ENCODE results near the gene ITFG1.

ITFG1 gene

GRCh38 chr16:47311738-47312505 is 148.9 kb downstream of the ITFG1 start:
- no peaks in the 10 kb centered on the region for H4K20me1 ChIP-seq (ENCODE audit: insufficient read depth, low read length, poor library complexity, severe bottlenecking)
- H3K36me3 ChIP-seq (ENCODE audit: insufficient read depth, low read length), result peaks cover 27% of the 10 kb centered on the region
- H3K9me2 ChIP-seq (replicated peaks; ENCODE audit: low read depth, low read length), result no peaks in the 10 kb centered on the region
- no peaks in the 10 kb centered on the region for H3K27me3 ChIP-seq (ENCODE audit: insufficient read depth, low read length, poor library complexity, severe bottlenecking)
- no peaks in the 10 kb centered on the region for H3F3A ChIP-seq (ENCODE audit: low read depth)
- no peaks in the 10 kb centered on the region for H3K79me2 ChIP-seq (ENCODE audit: insufficient read depth, low read length)
- H3K4me2 ChIP-seq (ENCODE audit: low read depth, low read length, poor library complexity, severe bottlenecking), result no peak overlapping the region
- no peak overlapping the region for H2AFZ ChIP-seq (ENCODE audit: low read length)
- H3K4me3 ChIP-seq (ENCODE audit: low read length, poor library complexity, severe bottlenecking), result no peak overlapping the region
- H3K9ac ChIP-seq (ENCODE audit: low read depth, low read length, poor library complexity, severe bottlenecking), result no peak overlapping the region
- H3K4me1 ChIP-seq (ENCODE audit: insufficient read depth, low read length, poor library complexity, severe bottlenecking), result no peaks in the 10 kb centered on the region
- H3K9me3 ChIP-seq (ENCODE audit: insufficient read depth, low read depth, low read length), result no peaks in the 10 kb centered on the region
- TF ChIP-seq CTCF (conservative IDR thresholded peaks at IDR 0.05; ENCODE audit: low read length), result no peak

GRCh38 chr16:47310792-47311211 is 150.1 kb downstream of the ITFG1 start:
- no peak overlapping the region for H3K4me3 ChIP-seq (ENCODE audit: low read length, poor library complexity, severe bottlenecking)

GRCh38 chr16:47309581-47310312 is 151.1 kb downstream of the ITFG1 start:
- TF ChIP-seq CTCF (conservative IDR thresholded peaks at IDR 0.05; ENCODE audit: low read length), result no peak
- no peak for TF ChIP-seq EZH2phosphoT487 (IDR thresholded peaks at IDR 0.05; ENCODE audit: borderline replicate concordance)
- no peaks in the 10 kb centered on the region for H3K27me3 ChIP-seq (ENCODE audit: insufficient read depth, low read length, poor library complexity, severe bottlenecking)

More at GRCh38 chr16:47310792-47311211, 150.1 kb downstream of the ITFG1 start:
- TF ChIP-seq EZH2phosphoT487 (IDR thresholded peaks at IDR 0.05; ENCODE audit: borderline replicate concordance) (no peak), CTCF (conservative IDR thresholded peaks at IDR 0.05; ENCODE audit: low read length) (no peak)
- no peaks in the 10 kb centered on the region for H4K20me1 ChIP-seq (ENCODE audit: insufficient read depth, low read length, poor library complexity, severe bottlenecking)
- no peaks in the 10 kb centered on the region for H3K9me2 ChIP-seq (replicated peaks; ENCODE audit: low read depth, low read length)
- H3K36me3 ChIP-seq (ENCODE audit: insufficient read depth, low read length), result peaks cover 27% of the 10 kb centered on the region
- H3F3A ChIP-seq (ENCODE audit: low read depth), result no peaks in the 10 kb centered on the region
- H3K4me1 ChIP-seq (ENCODE audit: insufficient read depth, low read length, poor library complexity, severe bottlenecking), result no peaks in the 10 kb centered on the region
- H3K9me3 ChIP-seq (ENCODE audit: insufficient read depth, low read depth, low read length), result no peaks in the 10 kb centered on the region
- no peak overlapping the region for H3K4me2 ChIP-seq (ENCODE audit: low read depth, low read length, poor library complexity, severe bottlenecking)
- no peaks in the 10 kb centered on the region for H3K79me2 ChIP-seq (ENCODE audit: insufficient read depth, low read length)
- no peak overlapping the region for H3K9ac ChIP-seq (ENCODE audit: low read depth, low read length, poor library complexity, severe bottlenecking)
- H2AFZ ChIP-seq (ENCODE audit: low read length), result no peak overlapping the region
- H3K27me3 ChIP-seq (ENCODE audit: insufficient read depth, low read length, poor library complexity, severe bottlenecking), result no peaks in the 10 kb centered on the region

More at GRCh38 chr16:47309581-47310312, 151.1 kb downstream of the ITFG1 start:
- Histone ChIP-seq H2AFZ (ENCODE audit: low read length) (no peak overlapping the region), H3K79me2 (ENCODE audit: insufficient read depth, low read length) (no peaks in the 10 kb centered on the region), H3K9me2 (replicated peaks; ENCODE audit: low read depth, low read length) (no peaks in the 10 kb centered on the region), H3K9ac (ENCODE audit: low read depth, low read length, poor library complexity, severe bottlenecking) (no peak overlapping the region), H3K4me2 (ENCODE audit: low read depth, low read length, poor library complexity, severe bottlenecking) (no peak overlapping the region), H3F3A (ENCODE audit: low read depth) (no peaks in the 10 kb centered on the region), H3K4me3 (ENCODE audit: low read length, poor library complexity, severe bottlenecking) (no peak overlapping the region), H3K9me3 (ENCODE audit: insufficient read depth, low read depth, low read length) (no peaks in the 10 kb centered on the region), H3K4me1 (ENCODE audit: insufficient read depth, low read length, poor library complexity, severe bottlenecking) (no peaks in the 10 kb centered on the region), H4K20me1 (ENCODE audit: insufficient read depth, low read length, poor library complexity, severe bottlenecking) (no peaks in the 10 kb centered on the region), H3K36me3 (ENCODE audit: insufficient read depth, low read length) (peaks cover 27% of the 10 kb centered on the region)

All from Loucy (cell line).